Fibroblast of pulmonary artery (primary cell): ENCODE results near the gene SHE.

Experiments used
- DNase-seq: peaks from one replicate; pipeline ENCODE4 v3.0.0-alpha.2; 2010; ENCODE audit warnings: low read depth
- H3K4me3 ChIP-seq: replicated peaks from 2 replicates; pipeline ENCODE4 v1.5.1; 2011; ENCODE audit warnings: low read depth, mild to moderate bottlenecking, control low read depth, low read length, moderate library complexity
- TF ChIP-seq, protein P1 (sequence below): IDR thresholded peaks from 2 replicates; pipeline ENCODE4 v1.5.1; 2011; ENCODE audit warnings: mild to moderate bottlenecking, control low read depth, low read length, inconsistent platforms; ENCODE audit errors: missing control alignments

The SHE gene

DNA sequence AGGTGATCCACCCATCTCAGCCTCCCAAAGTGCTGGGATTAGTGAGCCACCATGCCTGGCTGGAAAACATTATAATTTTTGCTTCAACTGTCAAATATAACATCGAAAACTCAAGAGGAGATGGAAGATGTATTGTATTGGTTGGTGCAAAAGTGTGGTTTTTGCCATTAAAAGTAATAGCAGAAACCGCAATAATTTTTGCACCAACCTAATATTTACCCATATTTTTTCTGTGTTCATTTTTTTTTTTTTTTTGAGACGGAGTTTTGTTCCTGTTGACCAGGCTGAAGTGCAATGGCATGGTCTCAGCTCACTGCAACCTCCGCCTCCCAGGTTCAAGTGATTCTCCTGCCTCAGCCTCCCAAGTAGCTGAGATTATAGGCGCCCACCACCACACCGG, 27.1 kb upstream of the SHE start:
- no peak overlapping the region for H3K4me3 ChIP-seq
- TF ChIP-seq, protein P1, sequence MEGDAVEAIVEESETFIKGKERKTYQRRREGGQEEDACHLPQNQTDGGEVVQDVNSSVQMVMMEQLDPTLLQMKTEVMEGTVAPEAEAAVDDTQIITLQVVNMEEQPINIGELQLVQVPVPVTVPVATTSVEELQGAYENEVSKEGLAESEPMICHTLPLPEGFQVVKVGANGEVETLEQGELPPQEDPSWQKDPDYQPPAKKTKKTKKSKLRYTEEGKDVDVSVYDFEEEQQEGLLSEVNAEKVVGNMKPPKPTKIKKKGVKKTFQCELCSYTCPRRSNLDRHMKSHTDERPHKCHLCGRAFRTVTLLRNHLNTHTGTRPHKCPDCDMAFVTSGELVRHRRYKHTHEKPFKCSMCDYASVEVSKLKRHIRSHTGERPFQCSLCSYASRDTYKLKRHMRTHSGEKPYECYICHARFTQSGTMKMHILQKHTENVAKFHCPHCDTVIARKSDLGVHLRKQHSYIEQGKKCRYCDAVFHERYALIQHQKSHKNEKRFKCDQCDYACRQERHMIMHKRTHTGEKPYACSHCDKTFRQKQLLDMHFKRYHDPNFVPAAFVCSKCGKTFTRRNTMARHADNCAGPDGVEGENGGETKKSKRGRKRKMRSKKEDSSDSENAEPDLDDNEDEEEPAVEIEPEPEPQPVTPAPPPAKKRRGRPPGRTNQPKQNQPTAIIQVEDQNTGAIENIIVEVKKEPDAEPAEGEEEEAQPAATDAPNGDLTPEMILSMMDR: no peak
- DNase-seq: no peak

DNA sequence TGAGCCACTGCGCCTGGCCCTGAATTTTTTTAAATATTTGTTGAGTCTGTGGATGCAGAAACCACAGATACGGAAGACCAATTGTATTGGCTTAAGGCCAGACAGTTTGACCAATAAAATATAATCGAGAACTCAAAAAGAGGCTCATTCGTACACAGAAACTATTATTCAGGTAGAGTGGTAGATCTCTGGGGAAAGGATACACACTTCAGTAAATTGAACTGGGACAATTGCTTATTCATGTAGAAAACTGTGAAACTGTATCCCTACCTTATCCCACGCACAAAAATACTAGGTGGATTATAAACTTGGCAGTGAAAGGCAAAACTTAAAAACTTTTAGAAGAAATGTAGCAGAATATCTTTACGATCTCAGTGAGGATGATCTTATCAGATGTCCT, 25.0 kb upstream of the SHE start:
- TF ChIP-seq, protein P1: no peak
- H3K4me3 ChIP-seq: no peak overlapping the region
- no peak for DNase-seq

DNA sequence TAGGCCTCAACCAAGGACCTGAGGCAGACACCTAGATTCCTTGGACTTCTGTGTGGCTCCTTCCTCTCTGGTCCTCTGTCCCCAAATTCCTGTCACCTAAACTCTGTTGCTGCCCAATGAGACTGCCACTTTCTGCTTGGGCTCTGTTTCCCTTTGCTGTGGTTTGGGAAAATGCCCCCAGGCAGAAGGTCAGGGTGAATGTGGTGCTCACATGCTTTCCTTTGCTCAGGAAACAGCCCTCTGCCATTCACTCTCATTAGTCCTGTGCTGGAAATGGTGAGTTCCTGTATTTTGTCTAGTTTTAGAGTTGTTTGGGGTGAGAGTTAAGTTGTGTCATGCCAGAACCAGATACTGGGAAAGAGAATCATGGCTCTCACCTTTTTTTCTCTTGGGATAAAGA, 22.7 kb upstream of the SHE start:
- TF ChIP-seq, protein P1: no peak
- no peak for DNase-seq
- no peak overlapping the region for H3K4me3 ChIP-seq

DNA sequence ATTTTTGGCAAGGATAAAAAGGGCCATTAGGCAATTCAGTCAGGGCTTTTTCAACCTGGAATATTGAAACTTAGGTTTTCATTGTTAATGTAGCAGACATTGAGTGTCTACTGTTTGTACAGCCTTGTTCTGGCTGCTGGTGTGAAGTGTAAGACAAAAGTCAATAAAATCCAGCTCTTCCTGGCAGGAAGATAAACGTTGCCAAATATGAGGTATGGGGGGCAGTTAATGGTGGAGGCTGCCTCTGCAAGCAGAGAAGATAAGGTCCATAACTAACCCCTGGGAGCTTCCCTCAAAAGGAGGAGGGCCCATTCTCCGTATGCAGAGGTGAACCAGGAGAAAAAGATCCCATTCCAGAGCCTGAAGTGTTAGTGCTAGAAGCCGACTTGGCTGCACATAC, 19.5 kb upstream of the SHE start:
- no peak for DNase-seq
- H3K4me3 ChIP-seq: no peak overlapping the region
- TF ChIP-seq, protein P1: no peak

DNA sequence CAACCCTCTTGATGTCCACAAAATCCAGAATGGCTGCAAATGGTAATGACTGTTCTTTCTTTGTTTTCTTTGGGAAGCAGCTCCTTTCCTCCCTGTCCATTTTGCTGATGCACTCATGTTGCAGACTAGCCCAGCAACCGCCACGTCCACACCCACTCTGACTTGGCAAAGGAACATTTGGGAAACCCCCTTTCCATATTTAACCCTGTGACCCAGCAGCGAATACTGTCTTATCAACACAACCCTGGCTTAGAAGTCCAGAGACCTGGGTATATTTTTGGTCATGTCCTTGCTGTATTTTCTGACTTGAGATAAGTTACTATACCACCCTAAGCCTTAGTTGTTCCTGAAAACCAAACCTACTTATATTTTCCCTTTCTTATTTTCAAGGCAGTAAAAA, 18.1 kb upstream of the SHE start:
- TF ChIP-seq, protein P1: no peak
- peak; percentile 28 for DNase-seq

DNA sequence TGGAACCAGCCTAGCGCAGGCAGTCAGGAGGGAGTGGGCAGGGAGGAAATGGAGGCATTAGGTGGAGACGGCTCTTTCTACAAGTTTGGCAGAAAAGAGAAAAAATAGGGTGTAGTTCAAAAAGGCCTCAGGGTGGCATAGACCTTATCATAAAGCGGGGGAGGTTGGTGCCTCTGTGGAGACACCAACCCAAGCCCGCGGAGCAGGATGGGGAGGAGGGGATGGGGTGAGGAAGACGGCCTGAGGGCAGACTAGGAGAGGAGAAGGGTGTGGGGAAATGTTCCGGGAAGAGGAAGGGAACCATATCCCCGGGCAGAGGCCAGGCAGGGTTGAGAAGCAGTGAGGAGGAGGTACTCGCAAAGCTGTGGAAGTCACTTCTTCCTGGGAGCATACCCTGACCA, 17.4 kb upstream of the SHE start:
- TF ChIP-seq, protein P1: no peak
- DNase-seq: no peak
- no peak overlapping the region for H3K4me3 ChIP-seq

More for the DNA sequence above, 18.1 kb upstream of the SHE start:
- no peak overlapping the region for H3K4me3 ChIP-seq

DNA sequence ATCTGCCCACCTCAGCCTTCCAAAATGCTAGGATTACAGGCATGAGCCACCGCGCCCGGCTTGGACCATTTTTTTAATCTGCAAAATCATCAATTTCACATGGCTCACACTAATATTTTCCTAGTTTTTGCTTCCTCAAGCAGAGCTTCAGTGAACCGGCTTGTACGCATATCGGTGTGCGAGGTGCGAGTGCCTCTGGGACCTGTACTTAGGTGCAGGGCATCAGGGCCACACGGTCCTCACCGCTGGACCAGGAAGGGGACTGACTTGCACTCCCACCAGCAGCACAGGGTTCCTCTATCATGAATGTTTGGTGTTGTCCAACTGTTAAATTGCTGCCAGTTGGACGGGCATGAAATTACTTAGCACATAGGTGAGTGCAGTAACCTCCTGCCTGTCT, 15.4 kb upstream of the SHE start:
- no peak overlapping the region for H3K4me3 ChIP-seq
- TF ChIP-seq, protein P1: no peak
- no peak for DNase-seq
